Spleen (tissue), 7 donors: Measurements from ENCODE around the gene DCX.

Source experiments
- POLR2A ChIP-seq, 3 donors: fragments of 450-650 bp; IDR thresholded peaks; one replicate each; pipeline ENCODE4 v1.5.1; 2017; ENCODE audit warnings: antibody characterized with exemption in 3 of 3, mild to moderate bottlenecking in 1 of 3
- POLR2AphosphoS5 ChIP-seq, 3 donors: sonication (generic); formaldehyde crosslinking; IDR thresholded peaks; one replicate each; pipeline ENCODE4 v1.5.1; 2017; ENCODE audit warnings: antibody characterized with exemption in 3 of 3
- TF ChIP-seq, protein P1 (sequence below), 11 experiments: fragments of 200-600 bp in 7 of 11; fragments of 450-650 bp in 4 of 11; sonication (generic) in 4 of 11; IDR thresholded peaks in 8 of 11; conservative IDR thresholded peaks in 3 of 11; 1 replicate in 7 of 11; 2 replicates in 4 of 11; pipeline versions ENCODE4 v1.4.0 to v1.8.0; 2016 to 2021; ENCODE audit warnings: antibody characterized with exemption in 11 of 11, inconsistent platforms in 4 of 11, mild to moderate bottlenecking in 1 of 11
- donor health status: DM: no; HTN: no; CAD: no; lungs with moderate emphysema.
- donor health status: DM: no; HTN: no; CAD: no.
- donor health status: DM: no; HTN: no; CAD: no.

DNA sequence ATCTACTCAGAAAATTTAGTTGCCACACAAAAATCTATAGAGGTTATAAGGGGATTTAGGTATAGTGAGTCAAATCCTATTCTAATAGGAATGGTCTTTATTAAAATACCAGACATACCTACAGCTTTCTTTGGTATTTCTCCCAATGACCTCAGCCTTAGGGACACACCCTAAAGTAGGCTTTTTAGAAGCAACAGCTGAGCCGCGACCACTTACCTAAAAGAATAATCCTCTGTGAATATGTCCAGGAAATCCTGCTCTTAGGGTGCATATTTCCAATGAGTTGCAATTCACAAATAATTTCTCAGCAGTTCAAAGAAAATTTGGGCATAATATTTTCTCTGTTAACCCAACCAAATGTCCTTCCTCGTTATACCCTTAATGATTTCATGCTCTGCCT lies 2.7 kb downstream of the DCX start:
- TF ChIP-seq, protein P1, sequence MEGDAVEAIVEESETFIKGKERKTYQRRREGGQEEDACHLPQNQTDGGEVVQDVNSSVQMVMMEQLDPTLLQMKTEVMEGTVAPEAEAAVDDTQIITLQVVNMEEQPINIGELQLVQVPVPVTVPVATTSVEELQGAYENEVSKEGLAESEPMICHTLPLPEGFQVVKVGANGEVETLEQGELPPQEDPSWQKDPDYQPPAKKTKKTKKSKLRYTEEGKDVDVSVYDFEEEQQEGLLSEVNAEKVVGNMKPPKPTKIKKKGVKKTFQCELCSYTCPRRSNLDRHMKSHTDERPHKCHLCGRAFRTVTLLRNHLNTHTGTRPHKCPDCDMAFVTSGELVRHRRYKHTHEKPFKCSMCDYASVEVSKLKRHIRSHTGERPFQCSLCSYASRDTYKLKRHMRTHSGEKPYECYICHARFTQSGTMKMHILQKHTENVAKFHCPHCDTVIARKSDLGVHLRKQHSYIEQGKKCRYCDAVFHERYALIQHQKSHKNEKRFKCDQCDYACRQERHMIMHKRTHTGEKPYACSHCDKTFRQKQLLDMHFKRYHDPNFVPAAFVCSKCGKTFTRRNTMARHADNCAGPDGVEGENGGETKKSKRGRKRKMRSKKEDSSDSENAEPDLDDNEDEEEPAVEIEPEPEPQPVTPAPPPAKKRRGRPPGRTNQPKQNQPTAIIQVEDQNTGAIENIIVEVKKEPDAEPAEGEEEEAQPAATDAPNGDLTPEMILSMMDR (IDR thresholded peaks at IDR 0.05 in 8 of 11, conservative IDR thresholded peaks at IDR 0.05 in 3 of 11): no peak
- TF ChIP-seq POLR2AphosphoS5 (IDR thresholded peaks at IDR 0.05) (no peak), POLR2A (IDR thresholded peaks at IDR 0.05) (no peak)
